ENCODE data around the gene DLX5. TPM values are rescaled to one million over a fixed set of nuclear protein-coding genes. Genes with fewer than 3 reads are reported as not detected.

Gene DLX5
- total and polyA plus RNA-seq, 2 donors (not counting 3 experiments of a cell fraction or from before 2014, with no cell fraction given): not detected

Small RNAs within 50 kb of the gene (small RNA-seq; reads per million reads assigned to genes)
- gene RF01778 (ENCODE audit: insufficient read depth, insufficient read length, low read depth, low replicate concordance): not detected

Other genes with a start within 250 kb of the DLX5 start
- gene DLX6, start 19.3 kb downstream of the DLX5 start, total RNA-seq: not detected in 2 replicates
- gene DLX6, start 19.3 kb downstream of the DLX5 start, polyA plus RNA-seq: not detected in 2 replicates
- gene SDHAF3, start 92.9 kb upstream of the DLX5 start, total RNA-seq: 5.2 and 7.1 TPM in 2 replicates
- 1.3 and 1.7 TPM in 2 replicates for gene SDHAF3, start 92.9 kb upstream of the DLX5 start, polyA plus RNA-seq

All from endothelial cell of umbilical vein (primary cell).